ENCODE results near the gene NUMB.

Gene NUMB

DNA sequence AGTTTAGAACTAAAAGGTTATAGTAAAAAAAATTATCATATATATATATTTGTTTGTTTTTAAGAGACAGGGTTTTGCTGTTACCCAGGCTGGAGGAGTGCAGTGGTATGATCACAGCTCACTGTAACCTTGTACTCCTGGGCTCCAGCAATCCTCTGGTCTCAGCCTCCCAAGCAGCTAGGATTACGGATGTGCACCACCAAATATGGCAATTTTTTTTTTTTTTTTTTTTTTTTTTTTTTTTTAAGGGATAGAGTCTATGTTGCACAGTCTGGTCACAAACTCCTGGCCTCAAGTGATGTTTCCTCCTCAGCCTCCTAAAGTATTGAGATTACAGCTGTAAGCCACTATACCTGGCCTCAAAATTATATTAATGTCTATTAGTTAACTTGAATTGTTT lies 172.4 kb downstream of the NUMB start:
- DNase-seq: no peak

DNA sequence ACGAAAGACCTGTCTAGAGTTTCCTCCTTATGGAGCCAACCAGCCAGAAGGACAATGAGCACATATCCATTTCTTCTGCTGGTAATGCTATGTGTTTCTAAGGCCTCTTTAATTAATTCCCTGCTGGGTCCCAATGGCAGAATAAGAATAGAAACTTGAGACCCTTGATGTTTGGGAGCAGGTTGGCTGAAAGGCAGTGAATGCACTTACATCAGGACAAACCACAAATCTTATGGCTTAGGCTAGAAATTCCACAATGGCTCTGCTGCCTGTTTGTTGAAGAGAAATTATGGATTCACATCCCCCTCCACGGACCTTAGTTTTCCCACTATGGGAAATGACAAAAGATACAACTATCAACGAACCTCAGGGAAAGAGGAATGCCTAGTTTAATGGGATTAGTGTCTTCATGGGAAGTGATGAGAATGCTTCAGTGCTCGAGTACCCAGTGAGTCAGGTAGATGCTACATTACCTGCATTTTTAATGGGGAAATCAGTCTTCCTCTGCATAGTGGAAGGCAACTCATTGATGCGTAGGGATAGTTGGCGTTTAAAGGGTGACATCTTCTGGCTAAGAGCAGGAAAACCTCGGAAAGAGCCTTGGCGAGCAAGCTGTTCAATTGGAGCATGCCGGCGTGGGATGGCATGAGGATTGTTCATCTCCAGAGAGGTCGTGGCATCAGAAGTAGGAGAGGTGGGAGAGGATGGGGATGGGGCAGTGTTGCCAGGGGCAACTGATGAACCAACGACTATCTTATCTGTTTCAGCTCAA lies 174.6 kb downstream of the NUMB start:
- no peak for DNase-seq

DNA sequence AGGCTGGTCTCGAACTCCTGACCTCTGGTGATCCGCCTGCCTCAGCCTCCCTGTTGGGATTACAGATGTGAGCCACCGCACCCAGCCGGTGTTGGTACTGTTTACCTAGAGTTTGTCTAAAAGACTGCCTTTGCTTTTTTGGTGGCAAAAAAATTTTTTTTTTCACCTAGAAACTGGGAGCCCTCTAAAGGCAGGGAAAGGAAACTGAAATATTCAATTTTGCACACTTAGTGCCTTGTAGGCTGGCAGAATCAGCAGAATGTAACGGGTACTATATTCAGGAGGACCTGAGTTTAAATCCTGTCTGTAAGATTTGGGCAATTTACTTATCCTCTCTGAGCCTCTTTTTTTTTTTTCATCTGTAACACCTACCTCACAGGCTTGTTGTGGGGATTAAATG lies 177.4 kb downstream of the NUMB start:
- DNase-seq: no peak

DNA sequence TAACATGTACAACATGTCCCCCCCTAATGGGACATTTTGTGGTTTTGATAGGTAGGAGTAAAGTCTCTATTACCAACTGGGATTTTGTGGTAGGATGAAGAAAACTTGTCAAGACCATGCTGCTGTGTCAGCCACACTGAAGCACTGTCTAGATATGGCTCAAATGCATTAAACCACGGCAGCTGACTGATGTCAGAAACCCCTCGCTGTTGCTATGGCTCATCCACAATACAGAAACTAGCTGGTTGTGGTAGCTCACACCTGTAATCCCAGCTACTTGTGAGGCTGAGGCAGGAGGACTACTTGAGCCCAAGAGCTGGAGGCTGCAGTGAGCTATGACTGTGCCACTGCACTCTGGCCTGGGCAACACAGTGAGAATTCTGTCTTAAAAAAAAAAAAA lies 181.0 kb downstream of the NUMB start:
- no peak for DNase-seq

DNA sequence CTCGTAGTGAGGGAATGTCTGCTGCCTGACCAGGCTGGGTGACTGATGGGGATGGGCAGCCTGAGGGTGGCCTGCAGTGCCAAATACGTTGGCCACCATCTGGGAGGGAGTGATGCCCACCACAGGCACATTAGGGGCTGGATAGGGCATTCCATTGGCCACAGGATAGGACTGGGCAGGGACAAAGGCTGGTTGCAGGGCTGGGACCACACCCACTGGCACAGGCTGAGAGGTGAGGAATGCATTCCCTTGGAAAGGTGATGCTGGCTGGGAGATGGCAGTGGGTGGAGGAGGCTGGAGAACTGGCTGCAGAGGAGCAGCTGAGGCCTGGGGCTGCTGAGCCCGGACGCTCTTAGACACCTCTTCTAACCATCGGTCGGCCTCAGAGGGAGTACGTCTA lies 181.5 kb downstream of the NUMB start:
- DNase-seq: no peak

DNA sequence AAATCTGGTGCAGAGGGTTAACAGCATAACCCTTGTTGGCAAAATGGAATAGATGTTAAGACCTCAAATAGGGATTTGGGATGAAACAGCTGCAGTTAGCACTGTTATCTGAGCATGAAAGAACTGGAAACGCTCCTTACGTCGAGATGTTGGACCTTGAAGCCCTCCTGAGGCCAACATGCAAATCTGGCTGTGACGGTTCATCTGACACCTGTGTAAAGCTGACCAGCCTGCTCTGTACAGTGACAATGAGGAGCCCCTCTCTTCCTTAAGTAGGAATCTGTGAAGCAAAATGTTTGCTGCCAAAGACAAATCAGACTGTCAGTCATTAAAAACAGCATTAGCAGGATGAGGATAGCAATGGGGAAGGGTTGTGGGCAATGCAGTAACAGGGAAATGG lies 184.5 kb downstream of the NUMB start:
- no peak for DNase-seq

DNA sequence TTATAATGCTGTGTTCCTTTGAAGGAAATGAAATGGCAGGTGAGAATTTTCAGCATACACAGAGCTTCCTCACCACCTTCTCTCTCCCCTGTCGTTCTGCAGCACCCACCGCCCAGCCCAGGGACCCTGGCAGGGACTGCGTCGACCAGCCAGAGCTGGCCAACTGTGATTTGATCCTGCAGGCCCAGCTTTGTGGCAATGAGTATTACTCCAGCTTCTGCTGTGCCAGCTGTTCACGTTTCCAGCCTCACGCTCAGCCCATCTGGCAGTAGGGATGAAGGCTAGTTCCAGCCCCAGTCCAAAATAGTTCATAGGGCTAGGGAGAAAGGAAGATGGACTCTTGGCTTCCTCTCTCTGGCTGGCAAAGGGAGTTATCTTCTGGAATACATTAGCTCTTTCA lies 186.0 kb downstream of the NUMB start:
- DNase-seq: no peak

DNA sequence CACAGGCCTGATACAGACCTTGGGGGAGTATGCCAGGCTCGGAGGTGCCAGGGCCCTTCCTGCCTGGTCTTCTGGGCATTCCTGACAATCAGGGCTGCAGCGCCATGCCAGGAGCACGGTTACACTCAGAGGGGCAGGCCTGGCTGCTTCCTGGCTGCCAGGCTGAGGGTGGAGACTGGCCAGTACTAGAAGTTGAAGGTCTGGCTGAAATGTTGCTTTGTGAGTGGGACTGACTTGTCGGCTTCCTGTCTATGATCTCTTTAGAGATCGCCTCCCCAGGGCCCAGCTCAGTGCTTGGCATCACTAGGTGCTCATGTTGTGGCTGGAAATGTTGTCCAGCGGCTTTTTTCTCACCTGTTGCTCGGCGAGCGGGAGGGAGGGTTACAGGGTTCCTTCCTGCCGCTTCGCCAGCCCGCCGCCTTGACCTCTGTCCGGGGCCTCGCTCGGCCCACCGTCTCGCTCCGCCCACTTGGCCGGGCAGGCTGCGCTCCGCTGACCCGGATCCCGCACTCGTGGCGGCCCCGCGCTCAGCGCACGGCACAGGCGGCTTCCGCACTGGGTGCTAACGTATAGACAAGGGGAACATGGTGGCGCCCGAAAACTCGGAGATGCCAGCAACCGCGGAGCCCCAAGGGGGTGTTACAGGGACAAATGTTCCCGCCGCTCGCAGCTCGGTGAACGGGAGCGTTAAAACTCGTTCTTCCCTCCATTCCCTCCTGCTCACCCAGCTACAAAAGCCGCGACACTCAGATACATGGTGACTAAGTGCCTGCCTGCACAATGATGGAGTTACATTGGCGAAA lies 188.4 kb downstream of the NUMB start:
- DNase-seq: no peak

DNA sequence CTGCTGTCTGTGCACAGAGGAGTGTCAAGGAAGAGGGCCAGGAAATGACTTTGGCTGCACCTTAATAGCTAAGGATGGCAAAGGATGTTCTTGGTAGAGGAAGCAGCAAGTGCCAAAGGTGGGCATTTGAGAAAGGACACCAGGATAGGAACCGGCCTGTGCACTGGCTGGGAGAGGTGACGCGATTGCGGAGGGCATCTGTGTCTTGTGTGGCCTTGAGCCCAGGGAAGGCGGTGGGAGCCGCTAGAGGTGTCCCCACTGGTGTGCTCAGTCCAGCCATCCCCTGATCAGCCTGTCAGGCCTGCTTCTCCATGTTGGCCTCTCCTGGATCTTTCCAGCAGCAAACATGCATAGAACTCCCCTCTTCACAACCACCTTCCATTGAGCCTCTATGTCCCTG lies 190.9 kb downstream of the NUMB start:
- DNase-seq: no peak

DNA sequence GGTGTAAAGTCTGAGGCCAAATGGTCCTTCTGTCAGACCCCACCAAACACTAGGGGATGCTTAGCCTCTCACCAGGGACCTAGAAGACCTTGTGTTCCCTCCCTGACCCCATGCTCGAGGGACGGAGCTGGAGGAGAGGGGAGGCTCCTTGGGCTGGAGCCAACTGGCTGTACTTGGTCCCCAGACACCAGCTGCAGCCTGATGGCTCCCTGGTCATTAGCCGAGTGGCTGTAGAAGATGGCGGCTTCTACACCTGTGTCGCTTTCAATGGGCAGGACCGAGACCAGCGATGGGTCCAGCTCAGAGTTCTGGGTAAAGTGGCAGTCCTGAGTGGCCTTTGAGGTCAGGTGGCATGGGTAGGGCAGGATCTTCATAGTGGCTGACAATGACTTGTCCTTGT lies 192.0 kb downstream of the NUMB start:
- DNase-seq: no peak

DNA sequence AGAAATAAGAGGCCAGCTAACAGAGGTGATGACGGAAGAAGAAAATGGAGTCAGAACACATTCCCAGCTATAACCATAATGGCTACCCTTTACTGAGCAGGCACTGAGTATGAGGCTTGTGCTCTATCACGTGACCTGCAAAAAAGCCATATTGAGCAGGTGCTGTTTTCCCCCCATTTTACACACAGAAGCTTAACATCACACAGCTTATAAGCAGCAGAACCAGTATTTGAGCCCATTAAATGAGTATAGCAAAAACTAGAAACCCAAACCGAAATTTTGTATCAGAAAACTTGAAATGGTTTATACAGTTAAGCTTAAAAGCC lies 192.7 kb downstream of the NUMB start:
- no peak for DNase-seq

DNA sequence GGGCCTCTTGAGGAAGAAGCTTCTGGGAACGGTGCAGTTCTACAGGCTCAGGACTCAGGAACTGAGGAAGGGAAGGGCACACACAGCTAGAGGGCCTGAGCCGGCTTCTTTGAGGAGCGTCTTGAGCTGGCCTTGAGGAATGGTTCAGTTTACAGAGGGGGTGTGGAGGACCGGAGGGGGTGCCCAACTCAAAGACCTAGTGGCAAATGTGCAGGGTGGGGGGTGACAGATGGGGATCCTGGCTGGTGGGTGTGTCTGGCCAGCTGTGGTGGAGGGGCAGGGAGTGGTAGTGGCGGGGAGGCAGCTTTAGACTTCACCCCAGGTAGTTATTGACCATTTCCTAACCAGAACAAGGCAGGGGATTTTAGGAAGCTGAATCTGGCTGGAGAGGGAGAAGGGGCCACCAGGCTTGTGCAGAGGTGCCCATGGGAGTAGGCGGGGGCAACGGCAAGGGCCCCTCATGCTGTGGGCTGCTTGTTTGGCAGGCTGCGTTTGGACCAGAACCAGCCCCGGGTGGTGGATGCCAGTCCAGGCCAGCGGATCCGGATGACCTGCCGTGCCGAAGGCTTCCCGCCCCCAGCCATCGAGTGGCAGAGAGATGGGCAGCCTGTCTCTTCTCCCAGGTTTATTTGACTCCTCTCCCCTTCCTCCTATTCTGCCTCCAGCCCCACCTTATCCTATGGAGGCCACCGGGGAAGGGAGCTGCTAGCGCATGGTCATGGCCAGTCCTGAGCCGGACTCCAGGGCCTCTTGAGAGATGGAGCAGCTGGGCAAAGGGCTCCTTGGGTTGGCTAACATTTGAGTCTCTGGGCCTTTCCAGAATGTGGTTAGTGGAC lies 193.2 kb downstream of the NUMB start:
- DNase-seq: no peak

DNA sequence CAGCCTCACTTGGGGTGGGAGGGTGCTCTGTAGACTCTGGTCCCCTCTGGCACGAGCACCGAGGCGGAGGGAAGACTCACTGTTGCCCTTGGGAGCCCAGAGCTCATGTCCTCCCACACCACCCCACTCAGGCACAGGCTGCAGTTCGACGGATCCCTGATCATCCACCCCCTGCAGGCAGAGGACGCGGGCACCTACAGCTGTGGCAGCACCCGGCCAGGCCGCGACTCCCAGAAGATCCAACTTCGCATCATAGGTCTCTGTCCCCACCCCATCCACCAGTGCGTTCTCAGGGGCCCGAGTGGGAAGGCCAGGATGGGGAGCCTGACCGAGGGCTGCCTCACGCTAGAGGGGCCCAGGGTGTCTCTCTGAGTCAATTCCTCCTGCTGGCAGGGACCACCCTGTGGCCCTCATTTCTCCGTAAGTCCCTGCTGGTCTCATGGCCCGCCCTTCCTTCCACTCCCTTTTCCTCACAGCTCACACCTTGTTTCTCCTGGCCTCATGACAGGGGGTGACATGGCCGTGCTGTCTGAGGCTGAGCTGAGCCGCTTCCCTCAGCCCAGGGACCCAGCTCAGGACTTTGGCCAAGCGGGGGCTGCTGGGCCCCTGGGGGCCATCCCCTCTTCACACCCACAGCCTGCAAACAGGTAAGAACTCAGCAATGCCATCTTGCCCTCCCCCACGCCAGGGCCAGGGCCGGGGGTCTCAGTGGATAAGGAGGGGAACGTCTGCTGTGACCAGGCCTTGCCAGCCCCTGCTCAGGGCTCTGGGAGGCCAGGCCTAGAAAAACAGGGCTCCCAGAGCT lies 194.1 kb downstream of the NUMB start:
- DNase-seq: no peak

DNA sequence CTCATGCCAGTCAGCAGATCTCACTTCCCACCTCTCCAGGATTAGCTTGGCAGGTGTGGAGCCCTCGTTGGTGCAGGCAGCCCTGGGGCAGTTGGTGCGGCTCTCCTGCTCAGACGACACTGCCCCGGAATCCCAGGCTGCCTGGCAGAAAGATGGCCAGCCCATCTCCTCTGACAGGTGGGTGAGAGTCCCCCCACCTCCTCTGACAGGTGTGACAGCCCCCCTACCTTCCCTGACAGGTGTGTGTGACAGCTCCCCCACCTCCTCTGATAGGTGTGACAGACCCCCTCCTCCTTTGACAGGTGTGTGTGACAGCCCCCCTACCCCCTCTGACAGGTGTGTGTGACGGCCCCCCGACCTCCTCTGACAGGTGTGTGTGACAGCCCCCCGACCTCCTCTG lies 194.7 kb downstream of the NUMB start:
- no peak for DNase-seq

DNA sequence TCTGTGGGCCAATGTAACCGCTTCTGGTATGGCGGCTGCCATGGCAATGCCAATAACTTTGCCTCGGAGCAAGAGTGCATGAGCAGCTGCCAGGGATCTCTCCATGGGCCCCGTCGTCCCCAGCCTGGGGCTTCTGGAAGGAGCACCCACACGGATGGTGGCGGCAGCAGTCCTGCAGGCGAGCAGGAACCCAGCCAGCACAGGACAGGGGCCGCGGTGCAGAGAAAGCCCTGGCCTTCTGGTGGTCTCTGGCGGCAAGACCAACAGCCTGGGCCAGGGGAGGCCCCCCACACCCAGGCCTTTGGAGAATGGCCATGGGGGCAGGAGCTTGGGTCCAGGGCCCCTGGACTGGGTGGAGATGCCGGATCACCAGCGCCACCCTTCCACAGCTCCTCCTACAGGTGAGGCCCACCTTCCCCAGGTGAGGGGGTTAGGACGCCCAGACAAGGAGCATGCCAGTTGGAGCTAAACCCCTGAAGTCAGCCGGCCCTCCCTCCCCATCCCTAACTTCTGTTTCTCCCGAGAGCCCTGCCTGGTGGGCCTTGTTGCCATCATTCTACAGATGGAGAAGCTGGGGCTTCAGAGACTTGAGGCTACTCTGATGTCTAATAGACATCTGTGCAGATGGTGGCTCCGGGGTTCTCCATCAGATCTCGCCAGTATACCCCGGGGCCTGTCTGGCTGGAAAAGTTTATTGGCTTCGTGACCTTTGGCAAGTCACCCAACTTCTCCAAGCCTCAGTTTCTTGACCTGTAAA lies 195.7 kb downstream of the NUMB start:
- no peak for DNase-seq

DNA sequence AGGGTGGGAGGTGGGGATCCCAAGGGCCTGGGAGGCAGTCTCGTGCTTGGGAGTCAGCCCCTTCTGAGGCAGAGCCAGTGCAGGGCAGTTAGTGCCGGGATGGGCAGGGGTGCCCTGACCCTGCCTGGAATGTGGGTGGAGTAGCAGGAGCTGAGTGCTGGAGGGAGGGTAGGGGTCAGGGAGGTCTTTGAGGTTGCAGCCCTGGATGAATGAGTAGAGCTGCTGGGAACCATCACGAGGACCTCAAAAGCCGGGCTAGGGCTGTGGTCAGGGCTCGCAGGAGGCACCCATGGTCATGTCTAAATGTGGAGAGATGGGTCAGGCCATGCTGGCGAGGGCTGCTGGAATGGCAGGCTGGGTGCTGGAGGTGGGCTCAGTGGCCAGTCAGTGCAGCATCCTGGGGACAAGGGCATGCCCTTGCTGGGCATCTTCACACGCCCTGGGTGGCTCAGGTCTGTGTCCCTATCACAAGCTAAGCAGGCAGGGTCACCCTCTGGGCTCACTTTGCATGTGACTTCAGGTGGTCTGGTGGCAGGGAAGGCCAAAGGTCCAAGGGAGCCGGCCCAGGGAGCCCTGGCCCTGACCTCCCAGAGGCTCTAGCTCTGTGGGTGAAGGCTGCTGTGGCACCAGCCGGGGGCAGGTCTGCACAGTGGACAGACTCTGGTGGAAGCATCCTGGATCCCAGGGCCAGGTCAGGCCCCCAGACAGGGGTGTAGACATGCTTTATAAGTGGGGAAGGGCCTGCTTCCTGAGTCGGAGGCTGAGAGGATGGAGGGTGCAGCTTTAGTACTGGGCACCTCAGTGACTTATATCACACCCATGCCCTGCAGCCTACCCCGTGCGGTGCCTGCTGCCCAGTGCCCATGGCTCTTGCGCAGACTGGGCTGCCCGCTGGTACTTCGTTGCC lies 196.6 kb downstream of the NUMB start:
- no peak for DNase-seq

DNA sequence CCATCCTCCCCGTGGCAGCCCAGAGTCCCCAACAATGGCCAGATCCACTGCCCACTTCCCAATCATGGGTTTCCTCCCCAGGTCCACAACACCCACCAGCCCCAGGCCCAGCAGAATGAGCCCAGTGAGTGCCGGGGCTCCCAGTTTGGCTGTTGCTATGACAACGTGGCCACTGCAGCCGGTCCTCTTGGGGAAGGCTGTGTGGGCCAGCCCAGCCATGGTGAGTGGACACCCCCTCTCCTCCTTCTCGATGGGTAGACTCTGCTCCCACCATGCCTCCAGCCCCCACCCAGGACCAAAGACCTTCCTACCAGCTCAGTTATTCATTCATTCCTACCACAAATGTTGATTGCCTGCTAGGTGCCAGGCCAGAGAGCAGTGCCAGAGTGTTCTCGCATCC lies 197.3 kb downstream of the NUMB start:
- no peak for DNase-seq

DNA sequence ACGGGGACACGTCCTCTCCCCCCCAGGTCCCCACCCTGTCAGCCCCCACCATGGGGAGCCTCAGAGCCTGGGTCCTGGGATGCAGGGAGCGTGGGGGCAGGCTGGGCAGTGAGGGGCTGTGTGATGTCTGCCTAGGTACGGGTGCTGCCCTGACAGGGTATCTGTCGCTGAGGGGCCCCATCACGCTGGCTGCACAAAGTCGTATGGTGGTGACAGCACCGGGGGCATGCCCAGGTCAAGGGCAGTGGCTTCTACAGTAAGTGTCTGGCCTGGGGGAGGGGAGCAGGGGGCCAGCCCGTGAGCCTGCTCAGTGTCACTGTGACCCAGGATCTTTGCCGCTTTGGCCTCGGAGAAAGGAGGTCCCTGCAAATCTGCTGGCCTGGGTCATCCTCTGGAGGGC lies 197.8 kb downstream of the NUMB start:
- DNase-seq: no peak

DNA sequence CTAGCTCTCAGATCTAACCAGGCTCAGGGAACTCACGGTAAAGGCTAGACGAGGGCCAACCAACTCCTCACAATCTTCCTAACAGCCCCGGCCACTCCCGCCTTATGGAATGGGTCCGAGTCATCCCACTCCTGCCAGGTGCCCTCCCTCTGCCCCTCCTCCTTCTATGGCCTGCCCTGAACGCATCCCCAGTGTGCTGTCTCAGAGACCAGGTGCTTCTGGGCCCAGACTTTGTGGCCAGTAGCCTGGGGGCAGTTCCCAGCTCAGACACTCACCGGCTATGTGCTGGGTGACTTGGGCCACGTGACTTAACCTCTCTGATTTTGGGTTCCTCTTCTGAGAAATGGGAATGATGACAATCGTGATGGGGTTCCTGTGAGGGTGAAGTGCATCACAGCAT lies 198.5 kb downstream of the NUMB start:
- DNase-seq: no peak

DNA sequence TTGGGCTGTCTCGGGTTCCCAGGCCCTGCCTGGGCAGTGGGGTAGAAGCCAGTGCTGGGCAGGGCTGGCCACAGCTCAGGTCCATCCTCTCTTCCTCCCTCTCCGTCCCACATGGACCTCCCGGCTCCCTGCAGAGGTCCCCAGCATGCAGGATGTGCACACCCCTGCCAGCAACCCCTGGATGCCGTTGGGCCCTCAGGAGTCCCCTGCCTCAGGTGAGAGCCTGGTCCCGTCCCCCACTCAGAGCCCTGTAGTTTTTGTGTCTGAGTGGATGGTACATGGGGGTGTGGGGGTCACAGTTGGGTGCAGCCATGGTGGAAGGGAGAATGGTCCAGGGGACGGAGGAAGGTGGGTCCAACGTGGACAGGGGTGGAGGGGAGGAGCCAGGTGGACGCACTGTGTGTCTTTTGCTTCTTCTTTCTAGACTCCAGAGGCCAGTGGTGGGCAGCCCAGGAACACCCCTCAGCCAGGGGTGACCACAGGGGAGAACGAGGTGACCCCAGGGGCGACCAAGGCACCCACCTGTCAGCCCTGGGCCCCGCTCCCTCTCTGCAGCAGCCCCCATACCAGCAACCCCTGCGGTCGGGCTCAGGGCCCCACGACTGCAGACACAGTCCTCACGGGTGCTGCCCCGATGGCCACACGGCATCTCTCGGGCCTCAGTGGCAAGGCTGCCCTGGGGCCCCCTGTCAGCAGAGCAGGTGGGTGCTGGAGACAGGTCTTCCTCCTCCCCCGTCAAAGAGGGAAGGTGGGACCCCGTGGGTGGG lies 199.3 kb downstream of the NUMB start:
- no peak for DNase-seq

All from activated naive CD4-positive, alpha-beta T cell (primary cell).